NCI-H2107 treated with DMSO at 0.1 percent for 48 hours (cell line): ENCODE results near the gene CLEC4D.
"Not testable (repeated sequence)": the region's sequence is repeated elsewhere in the genome, so short reads cannot be mapped to it uniquely, and the experiment has no call there.

Source experiments
- DNase-seq: peaks from one replicate; lab custom pipeline; 2025; ENCODE audit not compliant: unreplicated experiment; lab: John Stamatoyannopoulos, UW

The CLEC4D gene

GRCh38 chr12:8527250-8528130, 14.2 kb downstream of the CLEC4D start:
- no peak for DNase-seq

- DNase-seq = no peak
Measured at GRCh38 chr12:8532045-8532444, 18.7 kb downstream of the CLEC4D start.

GRCh38 chr12:8537820-8538219, 24.5 kb downstream of the CLEC4D start:
- DNase-seq = not testable (repeated sequence)

- not testable (repeated sequence) for DNase-seq
Measured at GRCh38 chr12:8540831-8541230, 27.5 kb downstream of the CLEC4D start, which contains the start of gene CLEC4E. Gene CLEC4E, minus strand, starts transcription at chr12:8540905. Its CDS starts 108 bp downstream, at chr12:8540797.

- no peak for DNase-seq
Measured at GRCh38 chr12:8541562-8541961, 28.3 kb downstream of the CLEC4D start.

GRCh38 chr12:8544295-8544694, 31.0 kb downstream of the CLEC4D start:
- peak; percentile 53 for DNase-seq

GRCh38 chr12:8546591-8546990, 33.3 kb downstream of the CLEC4D start:
- no peak for DNase-seq

GRCh38 chr12:8547645-8548044, 34.3 kb downstream of the CLEC4D start:
- no peak for DNase-seq

GRCh38 chr12:8548192-8548591, 34.9 kb downstream of the CLEC4D start:
- DNase-seq = no peak

GRCh38 chr12:8549381-8549780, 36.1 kb downstream of the CLEC4D start:
- no peak for DNase-seq

- DNase-seq = peak; percentile 61
Measured at GRCh38 chr12:8553088-8553627, 39.9 kb downstream of the CLEC4D start.

GRCh38 chr12:8554451-8555195, 41.3 kb downstream of the CLEC4D start:
- no peak for DNase-seq

- no peak for DNase-seq
Measured at GRCh38 chr12:8556531-8557097, 43.3 kb downstream of the CLEC4D start.

- DNase-seq = no peak
Measured at GRCh38 chr12:8559676-8560075, 46.4 kb downstream of the CLEC4D start.

- DNase-seq = no peak
Measured at GRCh38 chr12:8561011-8561410, 47.7 kb downstream of the CLEC4D start.

- no peak for DNase-seq
Measured at GRCh38 chr12:8562310-8562709, 49.0 kb downstream of the CLEC4D start.

- DNase-seq = no peak
Measured at GRCh38 chr12:8563356-8563755, 50.1 kb downstream of the CLEC4D start.

- DNase-seq = no peak
Measured at GRCh38 chr12:8564656-8565055, 51.4 kb downstream of the CLEC4D start.

GRCh38 chr12:8566052-8566451, 52.7 kb downstream of the CLEC4D start:
- DNase-seq = not testable (repeated sequence)

GRCh38 chr12:8566525-8566924, 53.2 kb downstream of the CLEC4D start:
- DNase-seq = no peak
